ENCODE results near the gene NKAIN4. TPM values are rescaled to one million over a fixed set of nuclear protein-coding genes. Genes with fewer than 3 reads are reported as not detected.

NKAIN4 gene
- total RNA-seq, 1 experiment from 2014 or later = not detected

GRCh38 chr20:63289311-63290135, 35.3 kb upstream of the NKAIN4 start:
- Histone ChIP-seq H2AFZ (no peak overlapping the region), H3K9me2 (ENCODE audit: insufficient read depth) (no peaks in the 10 kb centered on the region), H3K9me3 (ENCODE audit: insufficient read depth, low read depth) (no peaks in the 10 kb centered on the region), H4K20me1 (ENCODE audit: insufficient read depth) (peaks cover 24% of the 10 kb centered on the region), H3K27ac (no peak overlapping the region), H3K79me2 (ENCODE audit: low read depth) (no peaks in the 10 kb centered on the region), H3K27me3 (ENCODE audit: insufficient read depth, low read depth) (0 out of 2 replicates have a peak, but pooled peaks cover 4% of the 10 kb centered on the region), H3F3A (ENCODE audit: insufficient read depth, low read depth) (peaks cover 5% of the 10 kb centered on the region; the same call in 1 of the 2 replicates), H3K4me3 (no peak overlapping the region), H3K36me3 (ENCODE audit: low read depth) (no peaks in the 10 kb centered on the region), H3K4me2 (no peak overlapping the region), H3K4me1 (replicated peaks; ENCODE audit: insufficient read depth) (no peaks in the 10 kb centered on the region)
- intact Hi-C loops (cut with micrococcal nuclease; ENCODE audit: unreplicated experiment) = loop anchor here (5.0 kb wide), 1 partner anchor 67 kb away; no protein-coding TSS in a partner anchor
- TF ChIP-seq EZH2 (IDR thresholded peaks at IDR 0.05; ENCODE audit: low read depth) = no peak
- TF ChIP-seq, protein P1, sequence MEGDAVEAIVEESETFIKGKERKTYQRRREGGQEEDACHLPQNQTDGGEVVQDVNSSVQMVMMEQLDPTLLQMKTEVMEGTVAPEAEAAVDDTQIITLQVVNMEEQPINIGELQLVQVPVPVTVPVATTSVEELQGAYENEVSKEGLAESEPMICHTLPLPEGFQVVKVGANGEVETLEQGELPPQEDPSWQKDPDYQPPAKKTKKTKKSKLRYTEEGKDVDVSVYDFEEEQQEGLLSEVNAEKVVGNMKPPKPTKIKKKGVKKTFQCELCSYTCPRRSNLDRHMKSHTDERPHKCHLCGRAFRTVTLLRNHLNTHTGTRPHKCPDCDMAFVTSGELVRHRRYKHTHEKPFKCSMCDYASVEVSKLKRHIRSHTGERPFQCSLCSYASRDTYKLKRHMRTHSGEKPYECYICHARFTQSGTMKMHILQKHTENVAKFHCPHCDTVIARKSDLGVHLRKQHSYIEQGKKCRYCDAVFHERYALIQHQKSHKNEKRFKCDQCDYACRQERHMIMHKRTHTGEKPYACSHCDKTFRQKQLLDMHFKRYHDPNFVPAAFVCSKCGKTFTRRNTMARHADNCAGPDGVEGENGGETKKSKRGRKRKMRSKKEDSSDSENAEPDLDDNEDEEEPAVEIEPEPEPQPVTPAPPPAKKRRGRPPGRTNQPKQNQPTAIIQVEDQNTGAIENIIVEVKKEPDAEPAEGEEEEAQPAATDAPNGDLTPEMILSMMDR (conservative IDR thresholded peaks at IDR 0.05) = no peak
- TSS peak; percentile 11 for BruUV-seq (replicated peaks)
- ChIA-PET POLR2A (ENCODE audit: unreplicated experiment) (no interaction called here), CTCF (no interaction called here)
- DNase-seq = no peak

- no peak overlapping the region for H3K4me3 ChIP-seq
- intact Hi-C loops (cut with micrococcal nuclease; ENCODE audit: unreplicated experiment) = no loop called here
- no peaks in the 10 kb centered on the region for H3K4me1 ChIP-seq (replicated peaks; ENCODE audit: insufficient read depth)
- no peaks in the 10 kb centered on the region for H3K9me2 ChIP-seq (ENCODE audit: insufficient read depth)
- ChIA-PET POLR2A (ENCODE audit: unreplicated experiment) (no interaction called here), CTCF (no interaction called here)
- H3K4me2 ChIP-seq = no peak overlapping the region
- TF ChIP-seq, protein P1 (conservative IDR thresholded peaks at IDR 0.05) = no peak
- no peak for TF ChIP-seq EZH2 (IDR thresholded peaks at IDR 0.05; ENCODE audit: low read depth)
- no peaks in the 10 kb centered on the region for H3K79me2 ChIP-seq (ENCODE audit: low read depth)
- no peak for DNase-seq
- BruUV-seq (replicated peaks) = no TSS peak
- no peaks in the 10 kb centered on the region for H3K9me3 ChIP-seq (ENCODE audit: insufficient read depth, low read depth)
- H3F3A ChIP-seq (ENCODE audit: insufficient read depth, low read depth) = peaks cover 5% of the 10 kb centered on the region; the same call in 1 of the 2 replicates
- no peak overlapping the region for H2AFZ ChIP-seq
- H3K36me3 ChIP-seq (ENCODE audit: low read depth) = no peaks in the 10 kb centered on the region
- peaks cover 30% of the 10 kb centered on the region for H4K20me1 ChIP-seq (ENCODE audit: insufficient read depth)
- H3K27ac ChIP-seq = no peak overlapping the region
- H3K27me3 ChIP-seq (ENCODE audit: insufficient read depth, low read depth) = no peaks in the 10 kb centered on the region
Observed at GRCh38 chr20:63288581-63289251, 34.5 kb upstream of the NKAIN4 start.

DNA sequence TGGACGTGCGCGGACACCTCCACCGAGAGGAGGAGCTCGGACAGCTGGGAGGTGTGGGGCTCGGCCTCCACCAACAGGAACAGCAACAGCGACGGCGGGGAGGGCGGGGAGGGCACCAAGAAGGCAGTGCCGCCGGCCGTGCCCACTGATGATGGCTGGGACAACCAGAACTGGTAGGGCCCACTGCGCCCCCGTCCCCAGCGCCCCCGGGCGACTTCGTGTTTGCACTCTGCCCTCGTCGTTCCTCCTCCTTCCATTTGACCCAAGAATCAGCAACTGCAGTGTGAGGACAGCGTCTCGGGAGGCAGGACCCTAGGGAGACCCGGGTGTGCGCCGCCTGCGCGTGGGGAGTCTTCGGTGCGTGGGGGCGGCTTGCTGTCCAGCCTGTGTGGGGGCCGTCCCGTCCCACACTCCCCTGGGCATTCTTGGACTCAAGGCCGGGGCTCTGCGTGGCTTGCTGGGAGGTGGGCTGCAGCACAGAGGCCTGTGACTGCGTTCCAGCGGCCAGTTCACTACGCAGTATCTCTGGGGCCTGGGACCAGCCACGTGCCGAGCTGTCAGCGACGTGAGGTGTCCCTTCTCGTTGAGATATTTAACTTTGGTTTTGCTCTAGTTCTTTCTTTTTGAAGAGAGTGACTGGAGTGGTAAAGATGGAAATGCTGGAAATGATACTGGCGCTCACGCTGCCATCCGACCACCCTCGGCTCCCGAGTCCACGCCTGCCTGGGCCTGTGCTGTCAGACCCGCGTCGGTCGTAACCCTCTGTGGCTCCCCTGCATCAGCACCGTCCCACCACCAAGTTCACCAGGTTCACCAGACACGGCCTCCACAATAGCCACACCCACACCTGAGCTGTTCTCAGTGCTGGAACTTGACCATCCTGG, 33.7 kb upstream of the NKAIN4 start:
- no TSS peak for BruUV-seq (replicated peaks)
- DNase-seq = no peak
- H3K9me3 ChIP-seq (ENCODE audit: insufficient read depth, low read depth) = no peaks in the 10 kb centered on the region
- POLR2A ChIA-PET (ENCODE audit: unreplicated experiment) = no interaction called here
- no peaks in the 10 kb centered on the region for H3K27me3 ChIP-seq (ENCODE audit: insufficient read depth, low read depth)
- no peak overlapping the region for H2AFZ ChIP-seq
- no peak overlapping the region for H3K4me2 ChIP-seq
- no peak overlapping the region for H3K27ac ChIP-seq
- TF ChIP-seq, protein P1 (conservative IDR thresholded peaks at IDR 0.05) = no peak
- no peak for TF ChIP-seq EZH2 (IDR thresholded peaks at IDR 0.05; ENCODE audit: low read depth)
- intact Hi-C loops (cut with micrococcal nuclease; ENCODE audit: unreplicated experiment) = no loop called here
- H3K4me1 ChIP-seq (replicated peaks; ENCODE audit: insufficient read depth) = no peaks in the 10 kb centered on the region
- peaks cover 5% of the 10 kb centered on the region; the same call in 1 of the 2 replicates for H3F3A ChIP-seq (ENCODE audit: insufficient read depth, low read depth)
- no peaks in the 10 kb centered on the region for H3K9me2 ChIP-seq (ENCODE audit: insufficient read depth)
- CTCF ChIA-PET = no interaction called here
- no peaks in the 10 kb centered on the region for H3K79me2 ChIP-seq (ENCODE audit: low read depth)
- peaks cover 30% of the 10 kb centered on the region for H4K20me1 ChIP-seq (ENCODE audit: insufficient read depth)
- H3K36me3 ChIP-seq (ENCODE audit: low read depth) = no peaks in the 10 kb centered on the region
- H3K4me3 ChIP-seq = no peak overlapping the region

All from PC-9 (cell line).